GM12878 (cell line): ENCODE data around the gene TKFC. TPM values are rescaled to one million over a fixed set of nuclear protein-coding genes. Genes with fewer than 3 reads are reported as not detected.

ENCODE experiments used
- ATAC-seq: fragments of 200-7000 bp; cut with Tn5 transposase; 3 replicates; pipeline ENCODE4 v1.9.1; 2020; ENCODE audit warnings: mild to moderate bottlenecking, moderate library complexity
- BruUV-seq: library from RNA; stranded (reverse); fragments of 400-500 nt; replicated peaks from 2 replicates; lab custom pipeline; 2021; lab: Mats Ljungman, UMichigan
- CTCF ChIA-PET: fragments of 300-600 bp; sonication (Branson Sonifier 250); formaldehyde crosslinking; extraction: SDS; loops from one replicate; lab custom pipeline; 2021; ENCODE audit warnings: inconsistent platforms; lab: Yijun Ruan, JAX
- POLR2A ChIA-PET: fragments of 350-600 bp; formaldehyde crosslinking; extraction: SDS; loops from one replicate; lab custom pipeline; 2021; ENCODE audit warnings: inconsistent platforms; lab: Charles Lee
- RAD21 ChIA-PET: fragments of 300-600 bp; sonication (Branson Sonifier 250); formaldehyde crosslinking; loops from one replicate; lab custom pipeline; 2023; ENCODE audit warnings: antibody characterized with exemption; ENCODE audit not compliant: unreplicated experiment; lab: Charles Lee
- SMC1A ChIA-PET: fragments of 300-600 bp; sonication (Branson Sonifier 250); formaldehyde crosslinking; loops from one replicate; lab custom pipeline; 2023; ENCODE audit not compliant: unreplicated experiment, uncharacterized antibody; lab: Charles Lee
- DNase-seq: peaks from one replicate; pipeline ENCODE4 v3.0.0-alpha.2; 2011; ENCODE audit warnings: low read depth, low spot score
- FAIRE-seq: peaks from 3 replicates; lab custom pipeline; 2011; peaks lifted over from hg19 to GRCh38; lab: Jason Lieb, UNC
- H2AFZ ChIP-seq: 2 replicates; pipeline ENCODE4 v1.6.0; 2011; ENCODE audit warnings: low read depth, low read length, control low read depth; ENCODE audit not compliant: control insufficient read depth
- H3K27ac ChIP-seq: 2 replicates; pipeline ENCODE4 v1.5.1; 2011; ENCODE audit warnings: control low read depth; ENCODE audit not compliant: control insufficient read depth, insufficient read depth
- H3K27me3 ChIP-seq, 2 experiments: replicated peaks in 1 of 2; 2 replicates each; pipeline versions ENCODE4 v1.6.0 to v1.6.1; 2011; ENCODE audit warnings: low read length in 1 of 2; ENCODE audit not compliant: control insufficient read depth in 2 of 2, insufficient read depth in 2 of 2
- H3K36me3 ChIP-seq, 2 experiments: 2 replicates each; pipeline ENCODE4 v1.5.1; 2011; ENCODE audit warnings: low read length in 1 of 2; ENCODE audit not compliant: control insufficient read depth in 2 of 2, insufficient read depth in 2 of 2
- H3K4me1 ChIP-seq: 2 replicates; pipeline ENCODE4 v1.6.1; 2011; ENCODE audit warnings: mild to moderate bottlenecking, low read length, moderate library complexity, mixed read lengths; ENCODE audit not compliant: control insufficient read depth, insufficient read depth
- H3K4me2 ChIP-seq: 2 replicates; pipeline ENCODE4 v1.6.0; 2011; ENCODE audit warnings: control low read depth; ENCODE audit not compliant: control insufficient read depth, insufficient read depth
- H3K4me3 ChIP-seq: fragments of 200-600 bp; sonication (generic); 2 replicates; pipeline ENCODE4 v1.5.1; 2016
- H3K79me2 ChIP-seq: 2 replicates; pipeline ENCODE4 v1.6.0; 2011; ENCODE audit warnings: low read length; ENCODE audit not compliant: control insufficient read depth, insufficient read depth
- H3K9ac ChIP-seq: 2 replicates; pipeline ENCODE4 v1.8.0; 2011; ENCODE audit warnings: low read length, control low read depth, mixed read lengths; ENCODE audit not compliant: control insufficient read depth, insufficient read depth
- H3K9me3 ChIP-seq: replicated peaks from 3 replicates; pipeline ENCODE4 v1.5.1; 2011; ENCODE audit warnings: mild to moderate bottlenecking, low read length; ENCODE audit not compliant: control insufficient read depth, insufficient read depth
- H4K20me1 ChIP-seq: 2 replicates; pipeline ENCODE4 v1.6.0; 2011; ENCODE audit not compliant: control insufficient read depth, insufficient read depth
- ATF3 ChIP-seq: IDR thresholded peaks from 2 replicates; pipeline ENCODE4 v1.6.1; 2011; ENCODE audit warnings: low read depth, mild to moderate bottlenecking, low read length, moderate library complexity, borderline replicate concordance; ENCODE audit errors: extremely low read depth
- BCL11A ChIP-seq: IDR thresholded peaks from 2 replicates; pipeline ENCODE4 v1.6.1; 2011; ENCODE audit warnings: low read depth, low read length
- BMI1 ChIP-seq: fragments of 450-650 bp; IDR thresholded peaks from 2 replicates; pipeline ENCODE4 v1.6.1; 2016; ENCODE audit warnings: mild to moderate bottlenecking, moderate library complexity, borderline replicate concordance
- CBX3 ChIP-seq: fragments of 200-600 bp; sonication (generic); IDR thresholded peaks from 2 replicates; pipeline ENCODE4 v1.6.1; 2016; ENCODE audit warnings: low read depth, borderline replicate concordance
- E4F1 ChIP-seq: fragments of 450-650 bp; IDR thresholded peaks from 2 replicates; pipeline ENCODE4 v1.6.1; 2018; ENCODE audit warnings: borderline replicate concordance, mild to moderate bottlenecking; ENCODE audit not compliant: partially characterized antibody
- EP300 ChIP-seq, 2 experiments: fragments of 150-350 bp in 1 of 2; IDR thresholded peaks; 2 replicates each; pipeline ENCODE4 v1.6.1; 2011 to 2012; ENCODE audit warnings: low read depth in 2 of 2, low read length in 2 of 2, borderline replicate concordance in 1 of 2, improper control_type of control experiment in 1 of 2, inconsistent platforms in 1 of 2; ENCODE audit not compliant: control insufficient read depth in 1 of 2
- EZH2 ChIP-seq: IDR thresholded peaks from 2 replicates; pipeline ENCODE4 v1.6.1; 2012; ENCODE audit warnings: low read depth, mild to moderate bottlenecking, control low read depth, inconsistent platforms, low read length, borderline replicate concordance; ENCODE audit not compliant: control insufficient read depth
- FOXK2 ChIP-seq: fragments of 450-650 bp; IDR thresholded peaks from 2 replicates; pipeline ENCODE4 v1.6.1; 2017; ENCODE audit warnings: mild to moderate bottlenecking, moderate library complexity
- GATAD2B ChIP-seq: fragments of 450-650 bp; conservative IDR thresholded peaks from 2 replicates; pipeline ENCODE4 v1.6.1; 2017; ENCODE audit warnings: low read depth, mild to moderate bottlenecking, moderate library complexity
- JUND ChIP-seq: IDR thresholded peaks from 2 replicates; pipeline ENCODE4 v1.6.1; 2012; ENCODE audit warnings: low read depth, mild to moderate bottlenecking, low read length, improper control_type of control experiment, moderate library complexity
- MXI1 ChIP-seq: fragments of 150-350 bp; IDR thresholded peaks from 2 replicates; pipeline ENCODE4 v1.6.1; 2011; ENCODE audit warnings: low read depth, mild to moderate bottlenecking, inconsistent platforms, low read length, improper control_type of control experiment
- NFIC ChIP-seq: IDR thresholded peaks from 2 replicates; pipeline ENCODE4 v1.6.1; 2012; ENCODE audit warnings: low read depth, mild to moderate bottlenecking, inconsistent platforms, low read length, moderate library complexity
- NFXL1 ChIP-seq: fragments of 450-650 bp; IDR thresholded peaks from 2 replicates; pipeline ENCODE4 v1.6.1; 2017; ENCODE audit warnings: antibody characterized with exemption, mild to moderate bottlenecking, borderline replicate concordance
- NFYB ChIP-seq: IDR thresholded peaks from 2 replicates; pipeline ENCODE4 v1.6.1; 2011; ENCODE audit warnings: low read depth, mild to moderate bottlenecking, low read length, improper control_type of control experiment, moderate library complexity; ENCODE audit not compliant: insufficient read depth
- NR2C1 ChIP-seq: fragments of 450-650 bp; IDR thresholded peaks from 2 replicates; pipeline ENCODE4 v1.6.1; 2017; ENCODE audit warnings: antibody characterized with exemption, mild to moderate bottlenecking, moderate library complexity
- POLR2A ChIP-seq: IDR thresholded peaks from 2 replicates; pipeline ENCODE4 v1.6.1; 2011; ENCODE audit warnings: low read depth, mild to moderate bottlenecking, low read length
- RBBP5 ChIP-seq: fragments of 200-600 bp; sonication (generic); conservative IDR thresholded peaks from 2 replicates; pipeline ENCODE4 v1.6.1; 2016
- RCOR1 ChIP-seq: conservative IDR thresholded peaks from 2 replicates; pipeline ENCODE4 v1.6.1; 2012; ENCODE audit warnings: low read depth, low read length, improper control_type of control experiment
- SIN3A ChIP-seq: IDR thresholded peaks from 2 replicates; pipeline ENCODE4 v1.6.1; 2012; ENCODE audit warnings: low read depth, low read length, improper control_type of control experiment
- TARDBP ChIP-seq: IDR thresholded peaks from 2 replicates; pipeline ENCODE4 v1.6.1; 2016; ENCODE audit warnings: borderline replicate concordance
- ZNF384 ChIP-seq: IDR thresholded peaks from 2 replicates; pipeline ENCODE4 v1.6.1; 2012; ENCODE audit warnings: low read depth, mild to moderate bottlenecking, low read length, improper control_type of control experiment, borderline replicate concordance
- WGBS: methylation state at CpG from one replicate; pipeline ENCODE4 v1.1.6; 2016; ENCODE audit warnings: low lambda C conversion rate; ENCODE audit not compliant: insufficient replicate concordance, insufficient coverage; ENCODE audit errors: missing lambda C conversion rate; 5-methylcytosine and 5-hydroxymethylcytosine counted together
- in situ Hi-C: fragments of 300-500 bp; cut with MboI; formaldehyde crosslinking; loops from 9 replicates; pipeline ENCODE4 v1.14.3; 2018; ENCODE audit warnings: mixed read lengths
- intact Hi-C: fragments of 100-400 bp; cut with micrococcal nuclease; formaldehyde crosslinking; loops from one replicate; pipeline ENCODE4 v1.14.2; 2022; ENCODE audit not compliant: unreplicated experiment
- polyA plus RNA-seq, 11 experiments: library from polyadenylated mRNA; depleted of rRNA in 4 of 11; unstranded in 6 of 11; stranded (reverse) in 5 of 11; fragments of >200 nt; fragmentation: Nextera tagmentation in 4 of 11; fragmentation: Illumina TruSeq in 1 of 11; extraction: Ambion mirVana in 4 of 11; extraction: Trizol in 1 of 11; gene quantifications; 1 replicate in 1 of 11; 2 replicates in 10 of 11; pipeline versions ENCODE4 v1.2.1 to v1.2.3, GENCODE V29; 2011 to 2016; ENCODE audit warnings: inconsistent platforms in 2 of 11, missing spikeins in 2 of 11, low read depth in 1 of 11
- total RNA-seq, 4 experiments: library from RNA; depleted of rRNA in 3 of 4; stranded (reverse); fragments of >200 nt in 3 of 4; fragmentation: Illumina TruSeq in 1 of 4; extraction: Trizol in 1 of 4; gene quantifications; 2 replicates each; pipeline versions ENCODE4 v1.2.1 to v1.2.3, GENCODE V29; 2013 to 2021
- TF ChIP-seq, protein P1 (sequence below): IDR thresholded peaks from 2 replicates; pipeline ENCODE4 v1.6.1; 2011; ENCODE audit warnings: borderline replicate concordance, low read depth, mild to moderate bottlenecking, moderate library complexity, mixed read lengths, low read length; ENCODE audit not compliant: insufficient read depth; ENCODE audit errors: extremely low read length

TKFC gene
- total and polyA plus RNA-seq, 10 of the 15 experiments (the other 5 are each of a cell fraction or from before 2014, with no cell fraction given): 2.4 to 113 (median 59.0) TPM

DNA sequence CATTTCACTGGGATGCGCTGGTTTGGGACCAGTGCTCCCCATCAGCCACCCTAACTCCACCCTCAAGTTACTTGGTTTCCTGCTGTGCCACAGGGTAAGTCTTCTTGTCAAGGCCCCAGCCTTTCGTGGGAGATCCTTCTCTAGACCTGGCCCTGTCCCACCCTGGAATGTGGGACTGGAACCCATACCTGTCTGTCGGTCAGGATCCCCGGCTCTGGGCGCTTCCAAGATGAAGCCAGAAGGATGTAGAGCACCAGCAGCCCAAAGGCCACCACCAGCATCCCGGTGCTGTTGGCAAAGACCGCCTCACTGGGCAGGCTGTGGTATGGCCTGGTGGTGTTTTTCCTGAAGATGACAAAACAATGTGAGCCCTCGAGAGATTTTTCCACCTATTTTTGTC lies 17.8 kb downstream of the TKFC start (continued):
- TF ChIP-seq, protein P1, sequence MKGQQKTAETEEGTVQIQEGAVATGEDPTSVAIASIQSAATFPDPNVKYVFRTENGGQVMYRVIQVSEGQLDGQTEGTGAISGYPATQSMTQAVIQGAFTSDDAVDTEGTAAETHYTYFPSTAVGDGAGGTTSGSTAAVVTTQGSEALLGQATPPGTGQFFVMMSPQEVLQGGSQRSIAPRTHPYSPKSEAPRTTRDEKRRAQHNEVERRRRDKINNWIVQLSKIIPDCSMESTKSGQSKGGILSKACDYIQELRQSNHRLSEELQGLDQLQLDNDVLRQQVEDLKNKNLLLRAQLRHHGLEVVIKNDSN: no peak
- TF ChIP-seq TARDBP (no peak), FOXK2 (no peak), GATAD2B (no peak), POLR2A (no peak), NFYB (no peak), EP300 (IDR thresholded peaks at IDR 0.05; ENCODE audit: borderline replicate concordance in 1 of 2, control insufficient read depth in 1 of 2, low read depth in 2 of 2, low read length in 2 of 2) (no peak), RBBP5 (no peak), ATF3 (no peak), JUND (no peak), MXI1 (no peak), CBX3 (no peak), SIN3A (no peak)

DNA sequence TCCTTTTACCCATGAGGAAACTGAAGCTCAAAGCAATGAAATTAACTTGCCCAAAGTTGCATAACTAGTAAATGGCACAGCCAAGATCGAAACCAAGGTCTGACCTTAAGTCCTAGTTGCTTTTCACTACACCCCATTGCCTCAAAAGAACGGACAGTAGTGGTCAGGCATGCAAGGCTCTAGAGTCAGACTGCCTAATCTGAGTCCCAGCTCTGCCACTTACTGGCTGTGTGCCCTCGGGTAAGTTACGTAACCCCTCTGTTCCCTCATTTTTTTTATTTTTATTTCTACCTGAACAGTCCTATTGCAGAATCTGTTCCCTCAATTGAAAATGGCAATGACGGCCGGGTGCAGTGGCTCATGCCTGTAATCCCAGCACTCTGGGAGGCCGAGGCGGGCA lies 19.0 kb downstream of the TKFC start:
- Histone ChIP-seq H3K27ac (no peak overlapping the region), H3K4me3 (no peak overlapping the region), H3K4me1 (peaks cover 12% of the 10 kb centered on the region), H3K9me3 (no peaks in the 10 kb centered on the region), H4K20me1 (no peaks in the 10 kb centered on the region), H3K79me2 (peaks cover 10% of the 10 kb centered on the region), H3K9ac (no peak overlapping the region), H3K4me2 (no peak overlapping the region), H2AFZ (no peak overlapping the region), H3K36me3 (peaks cover 20 to 23% of the 10 kb centered on the region in 2 experiments), H3K27me3 (no peaks in the 10 kb centered on the region)
- RAD21 ChIA-PET: interaction anchor here (1.2 kb wide), 1 partner anchor 17 kb away, joined by 3 read pairs; no protein-coding TSS in a partner anchor
- POLR2A ChIA-PET: interaction anchor here (0.8 kb wide), 1 partner anchor 16 kb away, joined by 3 read pairs; no protein-coding TSS in a partner anchor
- no TSS peak for BruUV-seq
- FAIRE-seq (no peak), ATAC-seq (no peak), DNase-seq (no peak)
- intact Hi-C loops (no loop called here), in situ Hi-C loops (no loop called here)
- 82% methylated on average over 8 of the region's 8 CpGs for WGBS
- CTCF ChIA-PET: interaction anchor here (1.0 to 20.8 kb wide), 2 partner anchors 14 to 165 kb away, joined by 3 to 387 read pairs; no protein-coding TSS in a partner anchor
- SMC1A ChIA-PET: interaction anchor here (0.6 to 12.8 kb wide), 4 partner anchors 10 to 90 kb away, joined by 3 to 243 read pairs (median 6); partner anchors contain the start of genes DDB1 and TKFC
- TF ChIP-seq EZH2 (no peak), BMI1 (no peak), ZNF384 (no peak), E4F1 (no peak), NFXL1 (no peak), RCOR1 (no peak), CBX3 (no peak), NFIC (no peak), BCL11A (no peak), NR2C1 (no peak)
